ENCODE data around the gene MITF.

MITF gene

GRCh38 chr3:69926385-69926784 lies 187.1 kb downstream of the MITF start:
- DNase-seq, result no peak

DNA sequence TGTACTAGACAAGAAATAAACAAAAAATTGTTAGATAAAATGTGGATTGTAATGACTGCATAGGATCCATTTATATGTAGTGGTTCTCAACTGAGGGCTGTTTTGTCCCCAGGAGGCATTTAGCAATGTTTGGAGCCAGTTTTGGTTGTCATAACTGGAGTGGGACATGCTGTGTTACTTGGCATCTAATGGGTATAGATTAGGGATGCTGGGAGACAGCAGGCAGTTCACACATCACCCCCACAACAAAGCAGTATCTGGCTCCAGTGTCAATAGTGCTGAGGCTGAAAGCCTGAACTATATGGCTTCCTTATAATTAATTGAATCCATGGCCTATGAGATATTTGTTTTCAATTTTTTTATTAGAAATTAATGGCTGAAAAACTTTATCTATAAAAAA lies 188.3 kb downstream of the MITF start:
- no peak for DNase-seq

DNA sequence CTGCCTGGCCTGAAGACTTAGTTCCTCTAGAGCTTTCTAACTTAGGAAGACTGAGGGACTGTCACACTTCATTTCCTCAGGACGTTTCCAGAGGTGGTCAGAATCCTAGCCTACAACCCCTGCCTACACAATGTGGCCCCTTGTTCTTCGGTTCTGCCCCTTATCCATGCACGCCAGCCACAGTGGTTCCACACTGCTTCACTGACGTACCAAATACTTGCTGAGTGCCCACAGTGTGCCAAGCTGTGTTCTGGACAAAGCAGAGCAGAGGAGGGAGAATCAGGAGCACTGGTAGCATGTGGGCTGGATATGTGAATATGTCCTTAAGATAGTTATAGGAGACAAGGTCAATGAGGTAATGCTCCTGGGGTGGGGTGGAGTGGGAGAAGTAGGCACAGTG lies 189.8 kb downstream of the MITF start:
- DNase-seq, result no peak

DNA sequence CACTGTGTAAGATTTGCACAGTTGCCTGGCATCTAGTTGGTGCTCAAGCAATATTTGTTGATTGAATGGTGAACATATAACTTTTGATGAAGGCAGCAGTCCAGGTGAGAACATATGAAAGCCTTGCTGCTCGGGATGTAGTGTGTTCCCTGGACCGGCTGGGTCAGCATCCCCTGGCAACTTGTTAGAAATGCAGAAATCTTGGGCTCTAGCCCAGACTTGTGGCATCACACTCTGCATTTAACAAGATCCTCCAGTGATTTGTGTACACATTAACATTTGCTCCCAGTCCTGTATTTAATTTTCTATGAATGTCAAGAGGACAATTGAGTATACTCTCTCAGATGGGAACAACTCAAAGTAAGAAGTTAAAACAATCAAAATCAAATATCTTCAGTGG lies 191.3 kb downstream of the MITF start:
- no peak for DNase-seq

GRCh38 chr3:69932087-69932486 lies 192.8 kb downstream of the MITF start:
- DNase-seq, result no peak

DNA sequence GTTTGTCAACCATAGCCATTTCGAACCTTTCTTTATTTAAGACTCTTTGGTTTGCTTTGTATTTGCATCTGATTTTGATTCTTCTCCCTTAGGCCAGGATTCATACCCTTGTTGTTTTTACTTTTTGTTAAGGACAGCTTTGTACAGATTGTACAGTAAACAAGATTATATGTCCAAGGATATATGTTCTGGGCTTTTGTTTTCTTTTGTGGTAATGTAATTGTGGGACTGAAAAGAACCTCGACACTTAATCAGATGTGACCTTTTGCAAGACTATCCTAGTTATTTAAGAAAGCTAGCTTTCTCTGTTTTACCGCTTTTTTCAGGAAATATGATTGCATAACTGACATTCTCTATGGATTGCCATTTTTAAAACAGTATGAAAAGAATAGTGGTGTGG lies 193.2 kb downstream of the MITF start:
- no peak for DNase-seq

DNA sequence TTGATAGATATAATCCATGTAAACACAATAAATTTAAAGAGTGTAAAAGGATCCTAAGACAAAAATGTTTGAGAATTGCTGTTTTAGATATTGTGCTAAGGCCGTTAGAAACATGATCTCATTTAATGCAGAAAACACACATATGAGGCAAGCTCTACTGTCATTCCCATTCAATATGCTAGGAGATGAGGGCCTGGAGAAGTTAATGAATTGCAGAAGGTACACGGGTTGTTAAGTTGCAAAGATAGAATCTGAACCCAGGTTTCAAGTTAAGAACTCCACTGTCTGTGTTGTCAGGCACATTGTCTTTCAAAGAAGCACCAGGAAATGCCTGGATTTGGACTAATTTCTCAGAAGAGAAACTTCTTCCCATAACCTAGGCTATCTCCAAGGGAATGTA lies 195.1 kb downstream of the MITF start:
- no peak for DNase-seq

DNA sequence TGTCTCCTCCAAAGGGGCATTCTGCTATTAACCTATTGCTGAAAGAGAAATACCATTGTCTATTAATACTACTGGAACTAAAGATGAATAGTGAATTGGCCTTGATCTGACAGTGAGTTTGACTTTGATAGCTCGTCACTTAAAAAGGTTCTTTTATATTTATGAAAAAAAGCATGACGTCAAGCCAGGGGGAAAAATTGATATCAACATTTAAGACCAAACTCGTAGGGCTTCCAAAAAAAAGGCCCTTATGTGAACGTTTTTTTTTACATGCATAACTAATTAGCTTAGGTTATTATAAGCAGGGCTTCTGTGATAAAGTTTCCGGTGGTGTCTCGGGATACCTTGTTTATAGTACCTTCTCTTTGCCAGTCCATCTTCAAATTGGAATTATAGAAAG lies 197.0 kb downstream of the MITF start:
- DNase-seq, result no peak

GRCh38 chr3:69938061-69938460 lies 198.8 kb downstream of the MITF start:
- DNase-seq, result no peak

GRCh38 chr3:69938931-69939330 lies 199.7 kb downstream of the MITF start:
- DNase-seq, result no peak

GRCh38 chr3:69941037-69941436 lies 201.8 kb downstream of the MITF start:
- no peak for DNase-seq

GRCh38 chr3:69941439-69942176 lies 202.3 kb downstream of the MITF start:
- no peak for DNase-seq

DNA sequence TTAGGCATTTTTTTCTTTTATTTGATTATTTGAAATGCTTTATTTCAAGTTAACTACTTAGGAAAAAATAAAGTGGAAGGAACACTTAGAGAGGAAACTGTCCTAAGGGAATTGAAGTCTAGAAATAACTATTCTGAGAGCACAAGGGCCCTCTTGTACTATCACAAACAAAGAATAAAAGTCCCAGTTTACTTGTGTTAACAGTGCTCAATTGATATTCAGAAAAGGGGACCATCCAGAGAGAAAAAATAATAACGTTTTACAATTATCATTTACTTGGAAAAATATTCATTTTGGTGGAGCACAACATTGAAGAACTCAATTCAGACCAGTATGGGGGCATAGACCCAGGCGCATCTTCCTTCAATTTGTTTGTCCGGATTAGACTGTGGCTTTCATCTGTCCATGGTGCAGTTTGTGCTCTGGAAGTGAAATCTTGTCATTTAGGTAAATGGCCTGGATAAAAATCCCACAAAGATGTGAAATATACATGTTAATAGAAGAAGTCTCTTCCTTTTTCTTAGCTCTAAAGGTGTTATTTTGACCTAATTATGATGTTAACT lies 205.7 kb downstream of the MITF start:
- no peak for DNase-seq

- no peak for DNase-seq
Measured at GRCh38 chr3:69948246-69948862, 209.1 kb downstream of the MITF start.

- DNase-seq, result no peak
Measured at GRCh38 chr3:69951616-69952015, 212.4 kb downstream of the MITF start.

GRCh38 chr3:69959581-69959980 lies 220.3 kb downstream of the MITF start:
- DNase-seq, result no peak

GRCh38 chr3:69961706-69962439 lies 222.6 kb downstream of the MITF start:
- no peak for DNase-seq

DNA sequence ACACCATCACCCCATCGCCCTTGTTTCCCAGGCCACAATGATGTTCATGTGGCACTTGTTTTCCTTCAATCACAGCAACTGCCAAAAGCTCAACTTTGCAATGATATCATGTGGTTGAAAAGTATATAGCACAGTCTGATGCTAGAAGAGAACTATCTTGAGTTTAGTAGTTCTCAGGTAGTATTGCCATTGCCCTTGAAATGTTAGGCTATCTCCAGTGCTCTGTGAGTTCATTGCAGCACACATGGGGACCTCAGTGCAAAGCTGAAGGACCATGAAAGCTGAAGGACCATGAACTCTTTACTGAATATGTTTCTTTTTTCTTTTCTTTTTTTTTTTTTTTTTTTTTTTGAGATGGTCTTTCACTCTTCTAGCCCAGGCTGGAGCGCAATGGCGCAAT lies 224.4 kb downstream of the MITF start:
- no peak for DNase-seq

DNA sequence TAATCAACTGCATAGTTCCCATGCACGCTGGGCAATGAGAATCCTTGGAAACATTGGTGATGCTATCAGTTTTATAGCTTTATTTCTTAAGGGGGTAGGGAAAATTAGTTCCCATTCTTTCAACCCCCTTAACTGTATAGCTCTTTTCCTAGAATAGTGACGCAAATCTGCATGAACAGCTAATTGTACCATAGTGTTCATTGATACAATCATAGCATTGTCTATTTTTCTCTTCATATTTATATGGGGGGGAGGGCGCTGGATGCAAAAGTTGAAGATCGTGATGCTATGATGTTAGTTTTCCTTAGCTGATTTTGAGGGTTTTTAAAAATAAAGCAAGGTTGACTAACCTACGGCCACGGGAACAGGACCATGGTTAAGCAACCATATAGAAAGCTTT lies 227.9 kb downstream of the MITF start:
- DNase-seq, result no peak

GRCh38 chr3:69970827-69971226 lies 231.6 kb downstream of the MITF start:
- no peak for DNase-seq

GRCh38 chr3:69972672-69973071 lies 233.4 kb downstream of the MITF start:
- no peak for DNase-seq

GRCh38 chr3:69976021-69976420 lies 236.8 kb downstream of the MITF start:
- DNase-seq, result no peak

DNA sequence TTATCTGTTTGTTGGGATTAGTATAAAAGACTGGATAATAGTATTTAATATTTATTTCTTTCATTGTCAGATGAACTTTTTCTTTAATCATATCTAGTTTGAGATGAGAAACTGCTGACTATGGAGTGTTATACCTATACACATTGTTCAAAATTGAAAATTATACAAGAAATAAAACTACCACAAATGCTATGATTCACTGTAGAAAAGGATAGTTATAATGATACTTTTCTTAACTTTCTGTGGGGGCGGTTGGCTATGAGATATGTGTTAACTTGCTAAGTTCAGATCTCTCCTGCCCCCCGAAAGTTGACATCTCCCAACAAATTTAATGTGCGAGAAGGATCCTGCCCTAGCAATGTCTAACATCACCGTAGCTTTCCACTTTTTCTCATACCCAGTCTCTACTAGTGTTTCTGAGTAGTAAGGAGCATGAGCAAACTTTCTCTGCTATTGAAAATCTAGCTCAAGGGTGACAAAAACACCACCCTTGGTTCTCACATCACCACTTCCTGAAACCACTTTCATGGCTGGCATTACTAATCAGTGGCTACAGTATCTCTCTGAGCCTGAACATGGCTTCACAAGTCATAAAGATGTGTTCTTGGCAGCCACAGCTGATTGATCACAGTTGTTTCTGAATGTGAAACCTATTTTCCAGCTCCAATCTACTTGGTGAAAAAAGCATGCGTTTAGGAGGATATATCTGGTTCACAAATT lies 244.4 kb downstream of the MITF start:
- DNase-seq, result no peak

Measured in NK-92 treated with Interleukin-12 subunit alpha and Interleukin-12 subunit beta, amount 100 ng/mL, for 24 hours (cell line).